ENCODE measurements around the gene CTCFL. TPM values are rescaled to one million over a fixed set of nuclear protein-coding genes. Genes with fewer than 3 reads are reported as not detected.

Gene CTCFL
- under 0.01 TPM in 1 of 2 replicates, not detected in the other for total RNA-seq

GRCh38 chr20:57524511-57525176 is at the start of gene CTCFL:
TSS of gene CTCFL (minus strand) at chr20:57525140. CDS start at chr20:57524205, 935 bp downstream.

GRCh38 chr20:57560554-57561355 is 35.8 kb upstream of the CTCFL start, which contains the start of gene PCK1:
TSS of gene PCK1 (plus strand) at chr20:57561110. CDS start at chr20:57561412, 302 bp downstream.

Other genes with a start within 250 kb of the CTCFL start
- not detected in 2 replicates for gene SPO11, start 195.3 kb downstream of the CTCFL start, total RNA-seq
- gene RAE1, start 173.9 kb downstream of the CTCFL start, total RNA-seq: 25.1 and 29.2 TPM in 2 replicates
- 3.5 and 6.4 TPM in 2 replicates for gene RBM38, start 133.7 kb downstream of the CTCFL start, total RNA-seq
- not detected in 2 replicates for gene PCK1, start 36.0 kb upstream of the CTCFL start, total RNA-seq
- gene ZBP1, start 95.3 kb upstream of the CTCFL start, total RNA-seq: 0.22 TPM in 1 of 2 replicates, not detected in the other
- gene PMEPA1, start 184.9 kb upstream of the CTCFL start, total RNA-seq: 10.2 and 60.1 TPM in 2 replicates

Measured in placental epithelial cell (primary cell).